ENCODE data around the gene SMPD1.

SMPD1 gene

GRCh38 chr11:6397636-6398035 lies 7.4 kb downstream of the SMPD1 start (continued):
- TF ChIP-seq TSHZ1 (tag by site-specific recombination; IDR thresholded peaks at IDR 0.05; ENCODE audit: borderline replicate concordance) (no peak), ZNF211 (tag by site-specific recombination; IDR thresholded peaks at IDR 0.05; ENCODE audit: low read depth) (no peak), ZNF366 (tag by site-specific recombination; conservative IDR thresholded peaks at IDR 0.05) (no peak)

DNA sequence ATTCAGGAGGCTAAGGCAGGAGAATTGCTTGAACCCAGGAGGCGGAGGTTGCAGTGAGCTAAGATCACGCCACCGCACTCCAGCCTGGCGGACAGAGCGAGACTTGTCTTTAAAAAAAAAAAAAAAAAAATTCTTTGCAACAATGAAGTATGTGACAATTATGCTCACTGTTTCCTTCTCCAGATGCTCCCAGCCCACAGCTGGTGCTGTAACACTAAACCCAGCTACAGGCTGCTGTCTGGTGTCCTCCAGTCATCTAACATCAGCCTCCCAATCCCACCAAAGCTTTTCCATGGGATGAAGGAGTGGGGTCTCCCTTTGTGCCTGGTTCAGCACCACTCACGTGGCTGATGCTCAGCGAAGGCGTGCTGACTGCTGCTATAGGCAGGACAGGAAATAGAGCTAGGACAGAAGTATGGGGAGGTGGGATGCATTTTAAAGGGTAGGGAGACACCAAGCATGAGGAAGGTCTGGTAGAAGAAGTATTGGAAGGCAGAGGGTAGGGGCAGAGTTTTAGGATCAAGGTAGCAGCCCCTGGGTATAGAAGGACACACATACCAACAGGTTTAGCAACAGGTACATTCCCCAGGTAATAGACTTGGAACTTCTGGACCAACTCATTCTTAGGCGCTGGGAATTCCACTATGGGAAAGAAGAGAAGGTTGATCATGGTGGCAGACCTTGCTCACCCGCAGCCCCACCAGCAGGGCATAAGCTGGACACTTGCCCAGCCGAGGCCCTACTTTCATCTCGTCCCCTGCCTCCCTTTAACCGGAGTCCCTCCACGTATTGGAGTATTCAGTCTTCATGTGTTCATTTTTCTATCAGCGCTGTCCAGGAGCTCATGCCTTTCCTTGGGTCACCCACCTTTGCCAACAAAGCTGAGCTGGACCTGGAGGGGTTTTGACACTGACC lies 10.4 kb downstream of the SMPD1 start:
- peaks cover 0 to 83% of the 10 kb centered on the region in 2 experiments; a peak in 1 of 3 replicates for H3K36me3 ChIP-seq (ENCODE audit: control insufficient read depth in 2 of 2, insufficient read depth in 1 of 2, low read length in 2 of 2)
- no peak overlapping the region for H3K4me3 ChIP-seq (ENCODE audit: low read depth, low read length)
- H3K9me3 ChIP-seq (ENCODE audit: control insufficient read depth, insufficient read depth, low read depth, low read length) = no peaks in the 10 kb centered on the region
- ChIA-PET CTCF (interaction anchor here (0.6 to 3.3 kb wide), 3 partner anchors 21 to 38 kb away, joined by 3 to 14 read pairs (median 3); no protein-coding TSS in a partner anchor), POLR2A (no interaction called here)
- no peak for TF ChIP-seq ZNF140 (tag by site-specific recombination; IDR thresholded peaks at IDR 0.05)
- peak; percentile 95 for TF ChIP-seq SCRT2 (tag by site-specific recombination; IDR thresholded peaks at IDR 0.05)
- no peak for TF ChIP-seq ZNF785 (tag by site-specific recombination; IDR thresholded peaks at IDR 0.05)
- peak; percentile 89 for TF ChIP-seq SCRT1 (tag by site-specific recombination; IDR thresholded peaks at IDR 0.05; ENCODE audit: borderline replicate concordance)
- TF ChIP-seq TSHZ1 (tag by site-specific recombination; IDR thresholded peaks at IDR 0.05; ENCODE audit: borderline replicate concordance) = no peak
- no peak for TF ChIP-seq ZNF266 (tag by site-specific recombination; IDR thresholded peaks at IDR 0.05; ENCODE audit: low read depth)
- no peak for TF ChIP-seq ZNF169 (tag by site-specific recombination; IDR thresholded peaks at IDR 0.05)
- TF ChIP-seq ZNF223 (tag by site-specific recombination; IDR thresholded peaks at IDR 0.05) = no peak
- TF ChIP-seq ZBTB11 (tag by site-specific recombination; conservative IDR thresholded peaks at IDR 0.05; ENCODE audit: low read depth) = no peak
- no peak for TF ChIP-seq ZNF510 (tag by site-specific recombination; IDR thresholded peaks at IDR 0.05; ENCODE audit: insufficient replicate concordance)
- H3K4me1 ChIP-seq (ENCODE audit: control insufficient read depth, insufficient read depth, low read length) = no peaks in the 10 kb centered on the region
- no peak overlapping the region for H3K27ac ChIP-seq (ENCODE audit: extremely low read depth, low read depth, low read length)
